HG02852 (cell line): ENCODE measurements around the gene RABGGTA.

Source experiments
- ATAC-seq: cut with Tn5 transposase; IDR thresholded peaks from one replicate; pipeline ENCODE4 v1.9.1; 2021; ENCODE audit warnings: mild to moderate bottlenecking, moderate library complexity; ENCODE audit not compliant: unreplicated experiment

Gene RABGGTA

GRCh38 chr14:24280797-24281460, 9.5 kb upstream of the RABGGTA start:
- ATAC-seq: no peak

GRCh38 chr14:24279301-24280186, 8.1 kb upstream of the RABGGTA start:
- ATAC-seq: peak; percentile 61

- no peak for ATAC-seq
Observed at GRCh38 chr14:24278424-24278823, 7.0 kb upstream of the RABGGTA start.

- no peak for ATAC-seq
Observed at GRCh38 chr14:24277606-24278321, 6.4 kb upstream of the RABGGTA start.

- ATAC-seq: no peak
Observed at GRCh38 chr14:24277071-24277470, 5.7 kb upstream of the RABGGTA start.

GRCh38 chr14:24274101-24274543, 2.7 kb upstream of the RABGGTA start:
- ATAC-seq: peak; percentile 45

- ATAC-seq: no peak
Observed at GRCh38 chr14:24273422-24273998, 2.1 kb upstream of the RABGGTA start.

- no peak for ATAC-seq
Observed at GRCh38 chr14:24272467-24272866, 1.1 kb upstream of the RABGGTA start.

GRCh38 chr14:24271834-24272263, 452 bp upstream of the RABGGTA start:
- no peak for ATAC-seq

GRCh38 chr14:24270537-24271133, 762 bp downstream of the RABGGTA start:
- ATAC-seq: no peak

GRCh38 chr14:24269910-24270536, 1.4 kb downstream of the RABGGTA start:
- no peak for ATAC-seq

GRCh38 chr14:24269368-24269767, 2.0 kb downstream of the RABGGTA start:
- ATAC-seq: no peak

GRCh38 chr14:24268225-24268624, 3.2 kb downstream of the RABGGTA start:
- ATAC-seq: no peak

- ATAC-seq: no peak
Observed at GRCh38 chr14:24267516-24267915, 3.9 kb downstream of the RABGGTA start.

- no peak for ATAC-seq
Observed at GRCh38 chr14:24266344-24267244, 4.8 kb downstream of the RABGGTA start.

GRCh38 chr14:24264298-24264697, 7.1 kb downstream of the RABGGTA start:
- ATAC-seq: no peak

- no peak for ATAC-seq
Observed at GRCh38 chr14:24263848-24264247, 7.5 kb downstream of the RABGGTA start.

- ATAC-seq: no peak
Observed at GRCh38 chr14:24262821-24263733, 8.3 kb downstream of the RABGGTA start, which contains the start of gene TGM1. Gene TGM1, minus strand, starts transcription at chr14:24263177. Its CDS starts 825 bp downstream, at chr14:24262352.
